Neuronal stem cell (in vitro differentiated cells): ENCODE results near the gene KIAA0825.
"Not testable (repeated sequence)": the region's sequence is repeated elsewhere in the genome, so short reads cannot be mapped to it uniquely, and the experiment has no call there.

ENCODE experiments used
- DNase-seq: peaks from one replicate; pipeline ENCODE4 v3.0.0-alpha.2; 2013; ENCODE audit warnings: low spot score
- H2AFZ ChIP-seq: one replicate; pipeline ENCODE4 v1.6.1; 2013; ENCODE audit warnings: mild to moderate bottlenecking, low read length, inconsistent platforms
- H2AK5ac ChIP-seq: 2 replicates; pipeline ENCODE4 v1.6.1; 2013; ENCODE audit warnings: low read depth, mild to moderate bottlenecking, inconsistent platforms, low read length, moderate library complexity, mixed read lengths
- H2BK120ac ChIP-seq: 2 replicates; pipeline ENCODE4 v1.6.1; 2013; ENCODE audit warnings: low read depth, mild to moderate bottlenecking, inconsistent platforms, low read length, moderate library complexity, mixed read lengths
- H2BK12ac ChIP-seq: one replicate; pipeline ENCODE4 v1.6.1; 2013; ENCODE audit warnings: low read length, inconsistent platforms
- H2BK15ac ChIP-seq: 2 replicates; pipeline ENCODE4 v1.6.1; 2013; ENCODE audit warnings: mild to moderate bottlenecking, low read length, inconsistent platforms, mixed read lengths
- H2BK5ac ChIP-seq: one replicate; pipeline ENCODE4 v1.6.1; 2013; ENCODE audit warnings: inconsistent platforms, mild to moderate bottlenecking, low read length, moderate library complexity
- H3K14ac ChIP-seq: one replicate; pipeline ENCODE4 v1.6.1; 2013; ENCODE audit warnings: low read length, inconsistent platforms
- H3K18ac ChIP-seq: 2 replicates; pipeline ENCODE4 v1.6.1; 2013; ENCODE audit warnings: low read length, inconsistent platforms
- H3K23ac ChIP-seq: 2 replicates; pipeline ENCODE4 v1.6.1; 2013; ENCODE audit warnings: low read depth, mild to moderate bottlenecking, mixed read lengths, low read length, inconsistent platforms; ENCODE audit not compliant: poor library complexity
- H3K27ac ChIP-seq: replicated peaks from 3 replicates; pipeline ENCODE4 v1.5.1; 2013; ENCODE audit warnings: low read length, inconsistent platforms
- H3K27me3 ChIP-seq, 3 experiments: 2 replicates each; pipeline ENCODE4 v1.6.1; 2013; ENCODE audit warnings: low read length in 3 of 3, mild to moderate bottlenecking in 2 of 3, inconsistent platforms in 1 of 3, low read depth in 1 of 3, mixed read lengths in 1 of 3, moderate library complexity in 1 of 3; ENCODE audit not compliant: control insufficient read depth in 3 of 3, insufficient read depth in 3 of 3
- H3K36me3 ChIP-seq, 2 donors: replicated peaks in 1 of 2; 2 replicates each; pipeline ENCODE4 v1.6.1; 2013; ENCODE audit warnings: low read length in 2 of 2; ENCODE audit not compliant: control insufficient read depth in 2 of 2, insufficient read depth in 2 of 2
- H3K4ac ChIP-seq: 2 replicates; pipeline ENCODE4 v1.6.1; 2013; ENCODE audit warnings: inconsistent platforms, mild to moderate bottlenecking, low read length, moderate library complexity
- H3K4me1 ChIP-seq, 2 donors: 1 replicate in 1 of 2; 2 replicates in 1 of 2; pipeline ENCODE4 v1.6.1; 2013; ENCODE audit warnings: low read length in 2 of 2, low read depth in 1 of 2; ENCODE audit not compliant: control insufficient read depth in 2 of 2, insufficient read depth in 1 of 2
- H3K4me2 ChIP-seq: one replicate; pipeline ENCODE4 v1.6.1; 2013; ENCODE audit warnings: mild to moderate bottlenecking, low read length, inconsistent platforms; ENCODE audit not compliant: insufficient read depth, poor library complexity, severe bottlenecking
- H3K4me3 ChIP-seq, 2 donors: 2 replicates each; pipeline ENCODE4 v1.5.1; 2013; ENCODE audit warnings: low read length in 2 of 2, mild to moderate bottlenecking in 2 of 2, inconsistent platforms in 1 of 2, moderate library complexity in 1 of 2
- H3K79me1 ChIP-seq: one replicate; pipeline ENCODE4 v1.6.1; 2013; ENCODE audit warnings: low read depth, mild to moderate bottlenecking, inconsistent platforms, low read length, moderate library complexity
- H3K9ac ChIP-seq: one replicate; pipeline ENCODE4 v1.6.1; 2013; ENCODE audit warnings: mild to moderate bottlenecking, low read depth, low read length, inconsistent platforms; ENCODE audit not compliant: poor library complexity
- H3K9me3 ChIP-seq, 2 donors: replicated peaks in 1 of 2; 2 replicates each; pipeline versions ENCODE3 to v1.6.1; 2013; ENCODE audit warnings: low read length in 2 of 2, mild to moderate bottlenecking in 2 of 2, inconsistent platforms in 1 of 2, low read depth in 1 of 2, mixed read lengths in 1 of 2, moderate library complexity in 1 of 2; ENCODE audit not compliant: control insufficient read depth in 2 of 2, insufficient read depth in 1 of 2
- H4K8ac ChIP-seq: one replicate; pipeline ENCODE4 v1.6.1; 2013; ENCODE audit warnings: low read depth, mild to moderate bottlenecking, inconsistent platforms, low read length, moderate library complexity
- H4K91ac ChIP-seq: one replicate; pipeline ENCODE4 v1.6.1; 2013; ENCODE audit warnings: low read length, low read depth, mild to moderate bottlenecking, inconsistent platforms; ENCODE audit not compliant: poor library complexity
- WGBS, 2 donors: extraction: QIAGEN DNeasy Blood & Tissue Kit; methylation state at CpG; one replicate each; pipeline ENCODE4 v1.1.7; 2013; ENCODE audit warnings: missing lambda C conversion rate in 2 of 2, mixed read lengths in 1 of 2; ENCODE audit not compliant: insufficient read length in 2 of 2, insufficient replicate concordance in 1 of 2; ENCODE audit errors: extremely low coverage in 2 of 2; 5-methylcytosine and 5-hydroxymethylcytosine counted together

Gene KIAA0825

DNA sequence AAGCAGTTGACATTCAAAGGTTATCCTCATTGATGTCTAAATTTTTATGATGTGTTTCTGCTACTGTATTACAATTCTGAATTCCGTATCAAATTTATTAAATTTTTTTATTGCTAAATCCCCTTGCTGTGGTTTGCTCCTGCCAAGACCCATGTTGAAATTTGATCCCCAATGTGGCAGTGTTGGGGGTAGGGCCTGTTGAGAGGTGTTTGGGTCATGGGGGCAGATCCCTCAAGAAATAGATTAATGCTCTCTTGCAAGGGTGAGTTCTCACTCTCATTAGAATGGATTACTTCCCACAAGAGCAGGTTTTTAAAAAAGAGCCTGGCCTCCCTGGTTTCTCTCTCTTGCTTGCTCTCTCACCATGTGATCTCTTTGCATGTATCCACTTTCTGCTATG lies 442.5 kb downstream of the KIAA0825 start:
- H3K27ac ChIP-seq, result no peak overlapping the region
- H3K14ac ChIP-seq, result no peak overlapping the region

GRCh38 chr5:94174748-94175411 lies 443.5 kb downstream of the KIAA0825 start:
- H3K4me1 ChIP-seq, result no peaks in the 10 kb centered on the region
- no peak overlapping the region for H2BK120ac ChIP-seq
- no CpG with 5 or more reads among the region's 2 CpGs for WGBS, 2 donors
- H4K8ac ChIP-seq, result no peak overlapping the region
- H2BK12ac ChIP-seq, result no peak overlapping the region
- H2BK5ac ChIP-seq, result no peak overlapping the region
- H4K91ac ChIP-seq, result no peak overlapping the region
- no peak for DNase-seq
- H3K4ac ChIP-seq, result no peak overlapping the region
- no peak overlapping the region for H3K18ac ChIP-seq
- no peaks in the 10 kb centered on the region for H3K36me3 ChIP-seq
- no peaks in the 10 kb centered on the region for H3K9me3 ChIP-seq
- no peak overlapping the region for H2AFZ ChIP-seq
- no peak overlapping the region for H2AK5ac ChIP-seq
- no peak overlapping the region for H3K4me3 ChIP-seq
- H3K79me1 ChIP-seq, result no peaks in the 10 kb centered on the region
- H3K27ac ChIP-seq, result no peak overlapping the region
- H3K23ac ChIP-seq, result no peak overlapping the region
- no peak overlapping the region for H3K4me2 ChIP-seq
- no peak overlapping the region for H3K14ac ChIP-seq
- peaks cover 0 to 2% (median 0%) of the 10 kb centered on the region in 3 experiments for H3K27me3 ChIP-seq
- no peak overlapping the region for H2BK15ac ChIP-seq
- H3K9ac ChIP-seq, result no peak overlapping the region

More for the DNA sequence above, 442.5 kb downstream of the KIAA0825 start:
- WGBS, 2 donors, result no CpG with 5 or more reads among the region's 1 CpG
- no peak overlapping the region for H2BK5ac ChIP-seq
- no peak overlapping the region for H3K18ac ChIP-seq
- H3K23ac ChIP-seq, result no peak overlapping the region
- no peak overlapping the region for H3K9ac ChIP-seq
- no peaks in the 10 kb centered on the region for H3K36me3 ChIP-seq
- no peak overlapping the region for H4K91ac ChIP-seq
- DNase-seq, result no peak
- H3K27me3 ChIP-seq, result peaks cover 0 to 2% (median 0%) of the 10 kb centered on the region in 3 experiments
- no peaks in the 10 kb centered on the region for H3K9me3 ChIP-seq
- no peak overlapping the region for H2BK120ac ChIP-seq
- no peak overlapping the region for H3K4ac ChIP-seq
- no peak overlapping the region for H2BK15ac ChIP-seq
- H2AFZ ChIP-seq, result no peak overlapping the region
- no peaks in the 10 kb centered on the region for H3K4me1 ChIP-seq
- H3K4me2 ChIP-seq, result no peak overlapping the region
- H2AK5ac ChIP-seq, result no peak overlapping the region
- H3K4me3 ChIP-seq, result no peak overlapping the region
- H2BK12ac ChIP-seq, result no peak overlapping the region
- H4K8ac ChIP-seq, result no peak overlapping the region
- no peaks in the 10 kb centered on the region for H3K79me1 ChIP-seq

GRCh38 chr5:94173100-94173499 lies 445.3 kb downstream of the KIAA0825 start:
- no peak overlapping the region for H3K9ac ChIP-seq

DNA sequence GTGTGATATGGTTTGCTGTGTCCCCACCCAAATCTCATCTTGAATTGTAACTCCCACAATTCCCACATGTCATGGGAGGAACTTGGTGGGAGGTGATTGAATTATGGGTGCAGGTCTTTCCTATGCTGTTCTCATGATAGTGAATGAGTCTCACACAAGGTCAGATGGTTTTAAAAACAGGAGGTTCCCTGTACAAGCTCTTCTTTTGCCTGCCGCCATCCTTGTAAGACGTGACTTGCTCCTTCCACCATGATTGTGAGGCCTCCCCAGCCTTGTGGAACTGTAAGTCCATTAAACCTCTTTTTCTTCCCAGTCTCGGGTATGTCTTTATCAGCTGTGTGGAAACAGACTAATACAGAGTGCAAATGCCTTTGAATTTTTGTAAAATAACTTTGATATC lies 447.3 kb downstream of the KIAA0825 start:
- not testable (repeated sequence) for H3K14ac ChIP-seq, H3K36me3 ChIP-seq, H2BK5ac ChIP-seq, H2BK120ac ChIP-seq, H3K4me3 ChIP-seq, H4K8ac ChIP-seq, DNase-seq, H4K91ac ChIP-seq, H3K4me1 ChIP-seq, H3K23ac ChIP-seq, H3K9me3 ChIP-seq, H3K79me1 ChIP-seq, H2AFZ ChIP-seq, H3K27me3 ChIP-seq, H2BK15ac ChIP-seq, H3K27ac ChIP-seq, H3K9ac ChIP-seq, H2BK12ac ChIP-seq, H3K18ac ChIP-seq, H3K4ac ChIP-seq, H2AK5ac ChIP-seq, H3K4me2 ChIP-seq
- WGBS, 2 donors, result no CpG with 5 or more reads among the region's 3 CpGs

More at GRCh38 chr5:94173100-94173499, 445.3 kb downstream of the KIAA0825 start:
- Histone ChIP-seq H3K27me3 (peaks cover 0 to 2% (median 0%) of the 10 kb centered on the region in 3 experiments), H4K91ac (no peak overlapping the region), H2BK120ac (no peak overlapping the region), H3K4me2 (no peak overlapping the region), H3K9me3 (no peaks in the 10 kb centered on the region), H3K18ac (no peak overlapping the region), H2AK5ac (no peak overlapping the region), H3K27ac (no peak overlapping the region), H2BK12ac (no peak overlapping the region), H3K14ac (no peak overlapping the region), H3K4me1 (no peaks in the 10 kb centered on the region), H2AFZ (no peak overlapping the region), H3K36me3 (no peaks in the 10 kb centered on the region), H2BK5ac (no peak overlapping the region), H2BK15ac (no peak overlapping the region), H4K8ac (no peak overlapping the region), H3K79me1 (no peaks in the 10 kb centered on the region), H3K4ac (no peak overlapping the region), H3K23ac (no peak overlapping the region), H3K4me3 (no peak overlapping the region)
- no CpG with 5 or more reads among the region's 1 CpG for WGBS, 2 donors
- DNase-seq, result no peak
